Endothelial cell of umbilical vein (primary cell): ENCODE measurements around the gene DERA. TPM values are rescaled to one million over a fixed set of nuclear protein-coding genes. Genes with fewer than 3 reads are reported as not detected.

Experiments
- BruUV-seq: library from RNA; stranded (reverse); fragments of 400-500 nt; replicated peaks from 2 replicates; lab custom pipeline; 2021; lab: Mats Ljungman, UMichigan
- CTCF ChIA-PET: fragments of 300-600, 350-600 bp; sonication (Branson Sonifier 250); formaldehyde crosslinking; loops from one replicate; lab custom pipeline; 2021; ENCODE audit warnings: antibody characterized with exemption, inconsistent platforms; lab: Charles Lee
- POLR2A ChIA-PET: fragments of 300-600, 350-600 bp; sonication (Branson Sonifier 250); formaldehyde crosslinking; loops from one replicate; lab custom pipeline; 2021; ENCODE audit warnings: antibody characterized with exemption, inconsistent platforms; lab: Charles Lee
- DNase-seq: peaks from one replicate; pipeline ENCODE4 v3.0.0-alpha.2; 2011; ENCODE audit warnings: low read depth, low spot score
- FAIRE-seq: peaks from 2 replicates; lab custom pipeline; 2011; peaks lifted over from hg19 to GRCh38; lab: Jason Lieb, UNC
- H2AFZ ChIP-seq: 2 replicates; pipeline ENCODE4 v1.6.0; 2012; ENCODE audit warnings: low read depth, low read length, control low read depth, inconsistent platforms
- H3K27ac ChIP-seq: 2 replicates; pipeline ENCODE4 v1.5.1; 2011; ENCODE audit warnings: low read depth, mild to moderate bottlenecking, control low read depth, low read length, moderate library complexity; ENCODE audit not compliant: insufficient read depth
- H3K27me3 ChIP-seq, 2 experiments: 2 replicates each; pipeline versions ENCODE4 v1.6.0 to v1.6.1; 2011; ENCODE audit warnings: low read length in 2 of 2, mixed read lengths in 1 of 2; ENCODE audit not compliant: control insufficient read depth in 2 of 2, insufficient read depth in 2 of 2
- H3K36me3 ChIP-seq, 2 experiments: 2 replicates in 1 of 2; 3 replicates in 1 of 2; pipeline ENCODE4 v1.5.1; 2011; ENCODE audit warnings: low read length in 2 of 2, mild to moderate bottlenecking in 1 of 2, moderate library complexity in 1 of 2; ENCODE audit not compliant: control insufficient read depth in 2 of 2, insufficient read depth in 2 of 2; ENCODE audit errors: extremely low read depth in 1 of 2
- H3K4me1 ChIP-seq: 3 replicates; pipeline ENCODE4 v1.5.1; 2011; ENCODE audit warnings: mild to moderate bottlenecking, low read length; ENCODE audit not compliant: control insufficient read depth, insufficient read depth; ENCODE audit errors: extremely low read depth
- H3K4me2 ChIP-seq: 2 replicates; pipeline ENCODE4 v1.6.1; 2011; ENCODE audit warnings: low read length, control low read depth, mixed read lengths; ENCODE audit not compliant: insufficient read depth
- H3K4me3 ChIP-seq, 3 experiments: fragments of 200-600 bp in 1 of 3; sonication (generic), shearing (Covaris generic) in 1 of 3; replicated peaks in 1 of 3; 2 replicates each; pipeline ENCODE4 v1.5.1; 2011 to 2016; ENCODE audit warnings: control low read depth in 3 of 3, low read length in 3 of 3, mild to moderate bottlenecking in 2 of 3, inconsistent platforms in 1 of 3, low read depth in 1 of 3, moderate library complexity in 1 of 3; ENCODE audit not compliant: insufficient read depth in 1 of 3
- H3K79me2 ChIP-seq: 2 replicates; pipeline ENCODE4 v1.6.0; 2012; ENCODE audit warnings: low read length, inconsistent platforms; ENCODE audit not compliant: control insufficient read depth, insufficient read depth
- H3K9ac ChIP-seq: replicated peaks from 2 replicates; pipeline ENCODE3; 2011; ENCODE audit warnings: low read length, control low read depth; ENCODE audit not compliant: insufficient read depth; ENCODE audit errors: extremely low read depth
- H3K9me1 ChIP-seq: replicated peaks from 3 replicates; pipeline ENCODE4 v1.6.0; 2011; ENCODE audit warnings: mild to moderate bottlenecking, low read length; ENCODE audit not compliant: control insufficient read depth, insufficient read depth; ENCODE audit errors: extremely low read depth
- H3K9me3 ChIP-seq: replicated peaks from 2 replicates; pipeline ENCODE4 v1.5.1; 2012; ENCODE audit warnings: low read length, inconsistent platforms; ENCODE audit not compliant: control insufficient read depth, insufficient read depth
- H4K20me1 ChIP-seq: replicated peaks from 2 replicates; pipeline ENCODE3; 2011; ENCODE audit warnings: mild to moderate bottlenecking, low read length; ENCODE audit not compliant: control insufficient read depth, insufficient read depth; ENCODE audit errors: extremely low read depth
- EZH2 ChIP-seq: IDR thresholded peaks from 2 replicates; pipeline ENCODE4 v1.6.1; 2012; ENCODE audit warnings: borderline replicate concordance, low read depth, mild to moderate bottlenecking, moderate library complexity, low read length, inconsistent platforms; ENCODE audit not compliant: severe bottlenecking
- FOS ChIP-seq: IDR thresholded peaks from 2 replicates; pipeline ENCODE4 v1.6.1; 2011; ENCODE audit warnings: mild to moderate bottlenecking, low read length, moderate library complexity, borderline replicate concordance; ENCODE audit not compliant: insufficient read depth
- GATA2 ChIP-seq: IDR thresholded peaks from 2 replicates; pipeline ENCODE4 v1.7.0; 2011; ENCODE audit warnings: low read depth, mild to moderate bottlenecking, moderate library complexity, mixed read lengths, low read length; ENCODE audit not compliant: insufficient read length, insufficient read depth
- JUN ChIP-seq: IDR thresholded peaks from 2 replicates; pipeline ENCODE4 v1.6.1; 2011; ENCODE audit warnings: borderline replicate concordance, low read depth; ENCODE audit not compliant: insufficient read length, insufficient read depth
- MYC ChIP-seq: IDR thresholded peaks from one replicate; pipeline ENCODE4 v1.6.1; 2011; ENCODE audit warnings: mild to moderate bottlenecking, low read depth, low read length
- POLR2A ChIP-seq: IDR thresholded peaks from 2 replicates; pipeline ENCODE4 v1.6.1; 2012; ENCODE audit warnings: low read depth, mild to moderate bottlenecking, control low read depth, low read length
- POLR2AphosphoS5 ChIP-seq: IDR thresholded peaks from 2 replicates; pipeline ENCODE4 v1.6.1; 2012; ENCODE audit warnings: low read depth, mild to moderate bottlenecking, control low read depth, low read length, moderate library complexity; ENCODE audit not compliant: insufficient read depth
- dilution Hi-C: fragments of 300-500 bp; cut with MboI; formaldehyde crosslinking; loops from one replicate; pipeline ENCODE4 v1.15.0; 2019; ENCODE audit warnings: low sequenced_read_pairs; ENCODE audit not compliant: extremely low pct_ligation_motif_present
- intact Hi-C: fragments of 100-400 bp; cut with micrococcal nuclease; formaldehyde crosslinking; loops from one replicate; pipeline ENCODE4 v1.10.0; 2022
- polyA plus RNA-seq, 4 experiments: library from polyadenylated mRNA; depleted of rRNA in 3 of 4; stranded (reverse) in 3 of 4; unstranded in 1 of 4; fragments of >200 nt; gene quantifications; 2 replicates each; pipeline versions ENCODE4 v1.2.1 to v1.2.3, GENCODE V29; 2011 to 2012; ENCODE audit warnings: missing spikeins in 1 of 4
- total RNA-seq: library from RNA; stranded (reverse); gene quantifications from 2 replicates; pipeline ENCODE4 v1.2.3, GENCODE V29; 2021
- TF ChIP-seq, protein P1 (sequence below): IDR thresholded peaks from 2 replicates; pipeline ENCODE4 v1.6.1; 2011; ENCODE audit not compliant: insufficient read depth, insufficient read length
- TF ChIP-seq, protein P2 (sequence below), 2 donors: IDR thresholded peaks; 1 replicate in 1 of 2; 2 replicates in 1 of 2; pipeline ENCODE4 v1.5.1; 2011; ENCODE audit warnings: low read length in 2 of 2, mild to moderate bottlenecking in 2 of 2, moderate library complexity in 2 of 2, control low read depth in 1 of 2, inconsistent platforms in 1 of 2, low read depth in 1 of 2; ENCODE audit not compliant: insufficient read depth in 1 of 2; ENCODE audit errors: extremely low read depth in 1 of 2

The DERA gene
- total and polyA plus RNA-seq, 2 donors (not counting 3 experiments of a cell fraction or from before 2014, with no cell fraction given): 19.8 to 41.5 TPM

DNA sequence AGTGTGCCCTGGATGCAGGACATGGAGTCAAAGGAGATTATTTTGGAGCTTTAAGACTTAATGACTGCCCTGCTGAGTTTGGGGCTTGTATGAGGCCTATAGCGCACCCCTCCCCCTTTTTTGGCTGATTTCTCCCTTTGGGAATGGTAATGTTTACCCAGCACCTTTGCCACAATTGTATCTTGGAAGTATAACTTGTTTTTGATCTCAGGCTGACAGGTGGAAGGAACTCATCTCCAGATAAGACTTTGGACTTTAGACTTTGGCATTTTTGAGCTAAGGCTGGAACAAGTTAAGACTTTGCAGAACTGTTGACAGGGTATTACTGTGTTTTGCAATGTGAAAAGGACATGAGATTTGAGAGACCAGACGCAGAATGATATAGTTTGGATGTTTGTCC, 110.5 kb downstream of the DERA start:
- Histone ChIP-seq H3K9me1 (no peaks in the 10 kb centered on the region), H3K79me2 (no peaks in the 10 kb centered on the region), H3K4me2 (no peak overlapping the region), H3K9ac (no peak overlapping the region), H2AFZ (no peak overlapping the region), H3K36me3 (no peaks in the 10 kb centered on the region), H3K9me3 (no peaks in the 10 kb centered on the region), H3K27me3 (no peaks in the 10 kb centered on the region), H3K4me1 (no peaks in the 10 kb centered on the region), H4K20me1 (no peaks in the 10 kb centered on the region), H3K27ac (no peak overlapping the region), H3K4me3 (no peak overlapping the region)
- no TSS peak for BruUV-seq
- intact Hi-C loops: no loop called here
- TF ChIP-seq EZH2 (no peak), GATA2 (no peak), JUN (no peak), MYC (no peak), POLR2AphosphoS5 (no peak), POLR2A (no peak), FOS (no peak)
- TF ChIP-seq, protein P1, sequence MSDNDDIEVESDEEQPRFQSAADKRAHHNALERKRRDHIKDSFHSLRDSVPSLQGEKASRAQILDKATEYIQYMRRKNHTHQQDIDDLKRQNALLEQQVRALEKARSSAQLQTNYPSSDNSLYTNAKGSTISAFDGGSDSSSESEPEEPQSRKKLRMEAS: no peak
- TF ChIP-seq, protein P2, sequence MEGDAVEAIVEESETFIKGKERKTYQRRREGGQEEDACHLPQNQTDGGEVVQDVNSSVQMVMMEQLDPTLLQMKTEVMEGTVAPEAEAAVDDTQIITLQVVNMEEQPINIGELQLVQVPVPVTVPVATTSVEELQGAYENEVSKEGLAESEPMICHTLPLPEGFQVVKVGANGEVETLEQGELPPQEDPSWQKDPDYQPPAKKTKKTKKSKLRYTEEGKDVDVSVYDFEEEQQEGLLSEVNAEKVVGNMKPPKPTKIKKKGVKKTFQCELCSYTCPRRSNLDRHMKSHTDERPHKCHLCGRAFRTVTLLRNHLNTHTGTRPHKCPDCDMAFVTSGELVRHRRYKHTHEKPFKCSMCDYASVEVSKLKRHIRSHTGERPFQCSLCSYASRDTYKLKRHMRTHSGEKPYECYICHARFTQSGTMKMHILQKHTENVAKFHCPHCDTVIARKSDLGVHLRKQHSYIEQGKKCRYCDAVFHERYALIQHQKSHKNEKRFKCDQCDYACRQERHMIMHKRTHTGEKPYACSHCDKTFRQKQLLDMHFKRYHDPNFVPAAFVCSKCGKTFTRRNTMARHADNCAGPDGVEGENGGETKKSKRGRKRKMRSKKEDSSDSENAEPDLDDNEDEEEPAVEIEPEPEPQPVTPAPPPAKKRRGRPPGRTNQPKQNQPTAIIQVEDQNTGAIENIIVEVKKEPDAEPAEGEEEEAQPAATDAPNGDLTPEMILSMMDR (IDR thresholded peaks at IDR 0.05; ENCODE audit: extremely low read depth in 1 of 2, insufficient read depth in 1 of 2, low read depth in 1 of 2, low read length in 2 of 2): no peak
- POLR2A ChIA-PET: no interaction called here
- DNase-seq (no peak), FAIRE-seq (no peak)
- CTCF ChIA-PET: interaction anchor here (0.6 kb wide), 1 partner anchor 12 kb away, joined by 3 read pairs; no protein-coding TSS in a partner anchor
- dilution Hi-C loops: no loop called here
